Astrocyte (in vitro differentiated cells and primary cell): Measurements from ENCODE around the gene GPR62.

Source experiments
- CTCF ChIP-seq: IDR thresholded peaks from 2 replicates; pipeline ENCODE4 v1.5.1; 2011; ENCODE audit warnings: low read depth, mild to moderate bottlenecking, inconsistent platforms, low read length, moderate library complexity; ENCODE audit not compliant: insufficient read depth
- EZH2 ChIP-seq: IDR thresholded peaks from 2 replicates; pipeline ENCODE4 v1.6.1; 2012; ENCODE audit warnings: mild to moderate bottlenecking, low read length, inconsistent platforms; ENCODE audit not compliant: insufficient read depth

DNA sequence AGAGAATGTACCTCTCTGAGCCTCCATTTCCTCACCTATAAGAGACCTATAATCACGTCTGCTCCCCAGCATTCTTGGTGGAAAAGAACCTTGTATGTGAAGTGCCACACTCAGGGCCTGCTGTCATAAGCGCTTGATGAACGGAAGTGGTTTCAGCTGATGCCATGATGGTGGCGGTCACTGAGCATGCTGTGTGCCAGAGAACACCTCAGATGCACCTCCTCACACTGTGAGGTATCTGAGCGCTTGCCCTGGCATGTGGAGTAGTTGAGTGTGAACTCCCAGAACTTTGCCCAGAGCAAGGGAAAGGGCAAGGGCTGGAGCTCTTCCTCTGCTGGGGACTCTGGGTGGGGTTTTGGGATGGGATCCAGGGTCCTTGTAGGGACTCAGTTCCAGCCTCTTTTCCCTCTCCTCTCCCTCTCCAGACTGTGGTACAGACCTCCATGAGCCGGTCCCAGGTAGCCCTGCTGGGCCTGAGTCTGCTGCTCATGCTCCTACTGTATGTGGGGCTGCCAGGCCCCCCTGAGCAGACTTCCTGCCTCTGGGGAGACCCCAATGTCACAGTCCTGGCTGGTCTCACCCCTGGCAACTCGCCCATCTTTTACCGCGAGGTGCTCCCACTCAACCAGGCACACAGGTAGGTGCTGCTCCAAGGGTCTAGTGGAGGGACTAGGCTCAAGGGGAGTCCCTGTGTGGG, 22.4 kb downstream of the GPR62 start:
- TF ChIP-seq EZH2 = no peak
- no peak for TF ChIP-seq CTCF
